Neutrophil (primary cell): ENCODE measurements around the gene GALNT9.

Source experiments
- H3K27ac ChIP-seq: fragments of 200-600 bp; sonication (generic); 2 replicates; pipeline ENCODE4 v1.5.1; 2016; ENCODE audit warnings: mild to moderate bottlenecking, moderate library complexity
- H3K27me3 ChIP-seq: fragments of 200-600 bp; sonication (generic); 2 replicates; pipeline ENCODE4 v1.6.0; 2016; ENCODE audit warnings: mild to moderate bottlenecking
- H3K36me3 ChIP-seq: fragments of 200-600 bp; sonication (generic); 2 replicates; pipeline ENCODE4 v1.5.1; 2017
- H3K4me1 ChIP-seq, 2 experiments: fragments of 200-600 bp in 1 of 2; sonication (generic) in 1 of 2; 1 replicate in 1 of 2; 2 replicates in 1 of 2; pipeline versions ENCODE4 v1.5.1 to v1.6.1; 2013 to 2016; ENCODE audit warnings: low read depth in 1 of 2, low read length in 1 of 2, mild to moderate bottlenecking in 1 of 2, moderate library complexity in 1 of 2; ENCODE audit not compliant: control insufficient read depth in 1 of 2, insufficient read depth in 1 of 2
- H3K4me3 ChIP-seq, 2 experiments: fragments of 200-600 bp in 1 of 2; sonication (generic) in 1 of 2; 1 replicate in 1 of 2; 2 replicates in 1 of 2; pipeline ENCODE4 v1.5.1; 2013 to 2016; ENCODE audit warnings: low read depth in 1 of 2, low read length in 1 of 2, mild to moderate bottlenecking in 1 of 2, moderate library complexity in 1 of 2
- H3K9me3 ChIP-seq: fragments of 200-600 bp; sonication (generic); 2 replicates; pipeline ENCODE4 v1.5.1; 2016
- CTCF ChIP-seq: fragments of 200-600 bp; sonication (generic); IDR thresholded peaks from 2 replicates; pipeline ENCODE4 v1.5.1; 2016; ENCODE audit warnings: antibody characterized with exemption

GALNT9 gene

DNA sequence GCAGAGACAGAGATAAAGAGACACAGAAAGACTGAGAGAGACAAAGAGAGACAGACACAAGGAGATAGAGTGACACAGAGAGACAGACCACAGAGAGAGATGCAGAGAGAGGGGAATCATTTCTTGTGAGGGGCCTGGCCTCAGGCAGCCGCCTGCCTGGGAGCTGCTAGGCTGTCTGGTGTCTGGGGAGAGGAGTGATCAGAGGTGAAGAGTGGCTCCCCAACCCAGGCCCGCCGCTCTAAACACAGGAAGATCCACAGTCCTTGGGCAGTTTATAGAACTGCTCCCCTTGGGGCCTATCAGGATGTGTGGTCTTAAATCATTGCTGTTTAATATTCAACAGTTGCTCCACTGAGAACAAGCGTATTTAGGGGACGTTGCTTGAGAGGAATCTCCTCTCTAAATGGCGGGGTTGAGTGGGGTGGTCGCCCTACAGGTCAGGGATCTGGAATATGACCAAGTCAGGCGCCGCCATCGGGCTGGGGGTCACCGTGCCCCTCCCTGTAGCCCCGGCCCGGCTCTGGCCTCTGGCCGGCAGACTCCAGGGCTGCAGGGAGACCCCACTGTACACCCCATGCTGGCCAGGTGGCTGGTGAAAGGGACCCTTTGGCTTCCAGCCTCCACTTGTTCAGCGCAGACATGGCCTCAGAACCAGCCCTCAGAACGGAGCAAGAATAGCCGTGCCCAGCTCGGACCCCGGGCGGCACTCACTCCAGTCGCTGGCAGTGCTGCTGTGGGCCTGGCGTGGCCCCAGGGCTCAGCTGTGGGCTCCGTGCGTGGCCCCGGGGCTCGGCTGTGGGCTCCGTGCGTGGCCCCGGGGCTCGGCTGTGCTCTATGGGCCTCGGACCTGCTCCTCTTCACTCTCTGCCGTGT lies 89.4 kb downstream of the GALNT9 start:
- no peak overlapping the region for H3K27ac ChIP-seq
- no peaks in the 10 kb centered on the region for H3K27me3 ChIP-seq
- H3K9me3 ChIP-seq, result no peaks in the 10 kb centered on the region
- no peaks in the 10 kb centered on the region for H3K4me1 ChIP-seq
- no peak for TF ChIP-seq CTCF
- H3K4me3 ChIP-seq, result no peak overlapping the region
- H3K36me3 ChIP-seq, result no peaks in the 10 kb centered on the region

- no peak for TF ChIP-seq CTCF
- H3K27ac ChIP-seq, result no peak overlapping the region
- no peak overlapping the region for H3K4me3 ChIP-seq
- no peaks in the 10 kb centered on the region for H3K27me3 ChIP-seq
- no peaks in the 10 kb centered on the region for H3K4me1 ChIP-seq
- H3K36me3 ChIP-seq, result no peaks in the 10 kb centered on the region
- no peaks in the 10 kb centered on the region for H3K9me3 ChIP-seq
These were observed 90.0 kb downstream of the GALNT9 start for GRCh38 chr12:132239392-132239791.

DNA sequence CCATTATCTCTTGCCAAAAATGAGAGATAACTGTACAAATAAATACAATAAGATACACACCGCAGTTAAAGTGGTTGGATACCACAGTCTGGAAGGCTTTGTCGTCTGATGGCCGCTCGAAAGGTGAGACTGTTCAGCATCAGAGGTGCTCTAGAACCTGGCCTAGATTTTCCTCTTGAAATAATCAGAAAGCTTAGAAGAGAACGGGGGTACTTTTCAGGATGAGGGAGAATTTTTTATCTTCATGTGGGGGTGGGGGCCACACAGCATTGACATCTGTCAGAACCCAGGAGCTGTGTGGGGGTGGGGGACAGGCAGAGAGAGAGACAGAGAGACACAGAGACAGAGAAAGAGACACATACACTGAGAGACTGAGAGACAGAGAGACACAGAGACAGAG lies 90.5 kb downstream of the GALNT9 start:
- H3K4me1 ChIP-seq, result no peaks in the 10 kb centered on the region
- H3K36me3 ChIP-seq, result no peaks in the 10 kb centered on the region
- H3K9me3 ChIP-seq, result no peaks in the 10 kb centered on the region
- no peak for TF ChIP-seq CTCF
- H3K27me3 ChIP-seq, result no peaks in the 10 kb centered on the region
- H3K4me3 ChIP-seq, result no peak overlapping the region
- H3K27ac ChIP-seq, result no peak overlapping the region

- no peaks in the 10 kb centered on the region for H3K27me3 ChIP-seq
- no peaks in the 10 kb centered on the region for H3K4me1 ChIP-seq
- H3K36me3 ChIP-seq, result no peaks in the 10 kb centered on the region
- no peak for TF ChIP-seq CTCF
- no peaks in the 10 kb centered on the region for H3K9me3 ChIP-seq
- H3K27ac ChIP-seq, result no peak overlapping the region
- H3K4me3 ChIP-seq, result no peak overlapping the region
These were observed 90.9 kb downstream of the GALNT9 start for GRCh38 chr12:132238488-132238854.

- no peak overlapping the region for H3K4me3 ChIP-seq
- H3K4me1 ChIP-seq, result no peaks in the 10 kb centered on the region
- no peaks in the 10 kb centered on the region for H3K27me3 ChIP-seq
- H3K9me3 ChIP-seq, result no peaks in the 10 kb centered on the region
- H3K36me3 ChIP-seq, result no peaks in the 10 kb centered on the region
- TF ChIP-seq CTCF, result no peak
- no peak overlapping the region for H3K27ac ChIP-seq
These were observed 91.5 kb downstream of the GALNT9 start for GRCh38 chr12:132237772-132238487.
